WTC11 (cell line): ENCODE data around the gene SLIT3. TPM values are rescaled to one million over a fixed set of nuclear protein-coding genes. Genes with fewer than 3 reads are reported as not detected.

Experiments used
- ATAC-seq: fragments of 200-7000 bp; cut with Tn5 transposase; 2 replicates; pipeline ENCODE4 v1.10.0; 2021; ENCODE audit warnings: mild to moderate bottlenecking, moderate library complexity
- CTCF ChIA-PET: fragments of 300-600 bp; sonication (Branson Sonifier 250); formaldehyde crosslinking; loops from one replicate; lab custom pipeline; 2021; ENCODE audit warnings: antibody characterized with exemption; lab: Charles Lee
- POLR2A ChIA-PET: fragments of 350-600 bp; sonication (Branson Sonifier 250); formaldehyde crosslinking; loops from one replicate; lab custom pipeline; 2021; ENCODE audit warnings: antibody characterized with exemption; lab: Charles Lee
- DNase-seq: peaks from one replicate; pipeline ENCODE4 v3.0.0; 2021; ENCODE audit warnings: low spot score
- H3K27ac Mint-ChIP-seq: 2 replicates; pipeline ENCODE4 v1.8.0; 2021; ENCODE audit warnings: mixed read lengths
- H3K27me3 Mint-ChIP-seq: 2 replicates; pipeline ENCODE4 v1.8.0; 2021; ENCODE audit warnings: low read depth, mild to moderate bottlenecking, moderate library complexity, mixed read lengths
- H3K36me3 Mint-ChIP-seq: 2 replicates; pipeline ENCODE4 v1.8.0; 2021; ENCODE audit warnings: mixed read lengths
- H3K4me1 Mint-ChIP-seq: 2 replicates; pipeline ENCODE4 v1.8.0; 2022; ENCODE audit warnings: mixed read lengths
- H3K4me3 Mint-ChIP-seq: 2 replicates; pipeline ENCODE4 v1.8.0; 2021; ENCODE audit warnings: mild to moderate bottlenecking, moderate library complexity, mixed read lengths
- H3K9me3 Mint-ChIP-seq: 2 replicates; pipeline ENCODE4 v1.8.0; 2021; ENCODE audit warnings: mixed read lengths
- ETV6 ChIP-seq: sonication (generic); formaldehyde crosslinking; IDR thresholded peaks from 2 replicates; pipeline ENCODE4 v1.8.1; 2022; ENCODE audit warnings: mild to moderate bottlenecking, missing genetic modification reagents
- FOXK1 ChIP-seq: sonication (generic); formaldehyde crosslinking; IDR thresholded peaks from 2 replicates; pipeline ENCODE4 v1.8.0; 2022; ENCODE audit warnings: mild to moderate bottlenecking, moderate library complexity, missing genetic modification reagents
- HMGA2 ChIP-seq: fragments of 250-450 bp; sonication (Bioruptor Pico); IDR thresholded peaks from 2 replicates; pipeline ENCODE4 v1.4.0; 2021; ENCODE audit warnings: mild to moderate bottlenecking, moderate library complexity
- HMGXB4 ChIP-seq: sonication (generic); formaldehyde crosslinking; IDR thresholded peaks from 2 replicates; pipeline ENCODE4 v1.8.1; 2023; ENCODE audit warnings: mild to moderate bottlenecking, moderate library complexity, missing genetic modification reagents
- IRF1 ChIP-seq: sonication (generic); formaldehyde crosslinking; IDR thresholded peaks from 2 replicates; pipeline ENCODE4 v1.8.0; 2023; ENCODE audit warnings: missing genetic modification reagents
- KAT7 ChIP-seq: sonication (generic); formaldehyde crosslinking; IDR thresholded peaks from 2 replicates; pipeline ENCODE4 v1.8.1; 2023; ENCODE audit warnings: missing genetic modification reagents, mild to moderate bottlenecking, borderline replicate concordance
- MLX ChIP-seq: sonication (generic); formaldehyde crosslinking; IDR thresholded peaks from 2 replicates; pipeline ENCODE4 v1.8.1; 2023; ENCODE audit warnings: mild to moderate bottlenecking, missing genetic modification reagents, moderate library complexity
- MXD4 ChIP-seq: fragments of 250-450 bp; sonication (Bioruptor Pico); IDR thresholded peaks from 2 replicates; pipeline ENCODE4 v1.8.0; 2021; ENCODE audit warnings: mild to moderate bottlenecking, moderate library complexity, borderline replicate concordance
- MYBL2 ChIP-seq: sonication (generic); formaldehyde crosslinking; IDR thresholded peaks from 2 replicates; pipeline ENCODE4 v1.8.1; 2023; ENCODE audit warnings: mild to moderate bottlenecking, moderate library complexity, missing genetic modification reagents
- NFE2L1 ChIP-seq: sonication (generic); formaldehyde crosslinking; IDR thresholded peaks from 2 replicates; pipeline ENCODE4 v1.8.1; 2023; ENCODE audit warnings: missing genetic modification reagents
- NR2C2 ChIP-seq: sonication (generic); formaldehyde crosslinking; IDR thresholded peaks from 2 replicates; pipeline ENCODE4 v1.8.0; 2022; ENCODE audit warnings: mild to moderate bottlenecking, missing genetic modification reagents
- NR3C1 ChIP-seq: sonication (generic); formaldehyde crosslinking; conservative IDR thresholded peaks from 2 replicates; pipeline ENCODE4 v1.8.1; 2023; ENCODE audit warnings: low read depth, mild to moderate bottlenecking, missing genetic modification reagents
- PREB ChIP-seq: sonication (generic); formaldehyde crosslinking; IDR thresholded peaks from 2 replicates; pipeline ENCODE4 v1.8.1; 2022; ENCODE audit warnings: mild to moderate bottlenecking, missing genetic modification reagents, moderate library complexity, borderline replicate concordance
- RELA ChIP-seq: sonication (generic); formaldehyde crosslinking; IDR thresholded peaks from 2 replicates; pipeline ENCODE4 v1.8.1; 2022; ENCODE audit warnings: missing genetic modification reagents, mild to moderate bottlenecking, borderline replicate concordance
- RORB ChIP-seq: fragments of 250-450 bp; sonication (Bioruptor Pico); IDR thresholded peaks from 2 replicates; pipeline ENCODE4 v1.9.0; 2021; ENCODE audit warnings: mild to moderate bottlenecking
- SMAD3 ChIP-seq: sonication (generic); formaldehyde crosslinking; IDR thresholded peaks from 2 replicates; pipeline ENCODE4 v1.8.0; 2022; ENCODE audit warnings: missing genetic modification reagents, mild to moderate bottlenecking, borderline replicate concordance
- TEAD4 ChIP-seq: sonication (generic); formaldehyde crosslinking; IDR thresholded peaks from 2 replicates; pipeline ENCODE4 v1.8.0; 2022; ENCODE audit warnings: mild to moderate bottlenecking, missing genetic modification reagents
- ZBTB43 ChIP-seq: sonication (generic); formaldehyde crosslinking; IDR thresholded peaks from 2 replicates; pipeline ENCODE4 v1.8.1; 2023; ENCODE audit warnings: mild to moderate bottlenecking, missing genetic modification reagents
- ZNF232 ChIP-seq: sonication (generic); formaldehyde crosslinking; IDR thresholded peaks from 2 replicates; pipeline ENCODE4 v1.8.0; 2022; ENCODE audit warnings: mild to moderate bottlenecking, missing genetic modification reagents
- ZNF396 ChIP-seq: fragments of 250-450 bp; sonication (Bioruptor Pico); IDR thresholded peaks from 2 replicates; pipeline ENCODE4 v1.8.0; 2021; ENCODE audit warnings: mild to moderate bottlenecking, moderate library complexity, borderline replicate concordance
- ZNF671 ChIP-seq: fragments of 250-450 bp; sonication (Bioruptor Pico); IDR thresholded peaks from 2 replicates; pipeline ENCODE4 v1.8.0; 2021; ENCODE audit warnings: mild to moderate bottlenecking
- total RNA-seq: library from RNA; stranded (reverse); gene quantifications from 3 replicates; pipeline ENCODE4 v1.2.3, GENCODE V29; 2021
- TF ChIP-seq, protein P1 (sequence below): sonication (generic); formaldehyde crosslinking; IDR thresholded peaks from 2 replicates; pipeline ENCODE4 v1.8.1; 2023; ENCODE audit warnings: mild to moderate bottlenecking, missing genetic modification reagents, borderline replicate concordance
- TF ChIP-seq, protein P2 (sequence below): sonication (generic); formaldehyde crosslinking; IDR thresholded peaks from 2 replicates; pipeline ENCODE4 v1.8.1; 2022; ENCODE audit warnings: low read depth, missing genetic modification reagents, borderline replicate concordance
- TF ChIP-seq, protein P3 (sequence below): sonication (generic); formaldehyde crosslinking; IDR thresholded peaks from 2 replicates; pipeline ENCODE4 v1.8.1; 2023; ENCODE audit warnings: mild to moderate bottlenecking, missing genetic modification reagents

The SLIT3 gene
- total RNA-seq, 1 experiment from 2014 or later: 1.9 TPM

GRCh38 chr5:168686837-168687236, 614.1 kb downstream of the SLIT3 start:
- no peaks in the 10 kb centered on the region; the same call in 1 of the 2 replicates for H3K27me3 Mint-ChIP-seq
- TF ChIP-seq NFE2L1 (CRISPR knock-in tag) (no peak), TEAD4 (CRISPR knock-in tag) (no peak), RELA (no peak), SMAD3 (CRISPR knock-in tag) (no peak), MLX (no peak), ZNF671 (no peak), ETV6 (CRISPR knock-in tag) (no peak), MYBL2 (no peak), IRF1 (CRISPR knock-in tag) (no peak), MXD4 (no peak), RORB (CRISPR knock-in tag) (no peak), FOXK1 (no peak), ZNF396 (no peak), HMGA2 (no peak), KAT7 (CRISPR knock-in tag) (no peak), NR2C2 (CRISPR knock-in tag) (no peak), HMGXB4 (CRISPR knock-in tag) (no peak)
- TF ChIP-seq, protein P1, sequence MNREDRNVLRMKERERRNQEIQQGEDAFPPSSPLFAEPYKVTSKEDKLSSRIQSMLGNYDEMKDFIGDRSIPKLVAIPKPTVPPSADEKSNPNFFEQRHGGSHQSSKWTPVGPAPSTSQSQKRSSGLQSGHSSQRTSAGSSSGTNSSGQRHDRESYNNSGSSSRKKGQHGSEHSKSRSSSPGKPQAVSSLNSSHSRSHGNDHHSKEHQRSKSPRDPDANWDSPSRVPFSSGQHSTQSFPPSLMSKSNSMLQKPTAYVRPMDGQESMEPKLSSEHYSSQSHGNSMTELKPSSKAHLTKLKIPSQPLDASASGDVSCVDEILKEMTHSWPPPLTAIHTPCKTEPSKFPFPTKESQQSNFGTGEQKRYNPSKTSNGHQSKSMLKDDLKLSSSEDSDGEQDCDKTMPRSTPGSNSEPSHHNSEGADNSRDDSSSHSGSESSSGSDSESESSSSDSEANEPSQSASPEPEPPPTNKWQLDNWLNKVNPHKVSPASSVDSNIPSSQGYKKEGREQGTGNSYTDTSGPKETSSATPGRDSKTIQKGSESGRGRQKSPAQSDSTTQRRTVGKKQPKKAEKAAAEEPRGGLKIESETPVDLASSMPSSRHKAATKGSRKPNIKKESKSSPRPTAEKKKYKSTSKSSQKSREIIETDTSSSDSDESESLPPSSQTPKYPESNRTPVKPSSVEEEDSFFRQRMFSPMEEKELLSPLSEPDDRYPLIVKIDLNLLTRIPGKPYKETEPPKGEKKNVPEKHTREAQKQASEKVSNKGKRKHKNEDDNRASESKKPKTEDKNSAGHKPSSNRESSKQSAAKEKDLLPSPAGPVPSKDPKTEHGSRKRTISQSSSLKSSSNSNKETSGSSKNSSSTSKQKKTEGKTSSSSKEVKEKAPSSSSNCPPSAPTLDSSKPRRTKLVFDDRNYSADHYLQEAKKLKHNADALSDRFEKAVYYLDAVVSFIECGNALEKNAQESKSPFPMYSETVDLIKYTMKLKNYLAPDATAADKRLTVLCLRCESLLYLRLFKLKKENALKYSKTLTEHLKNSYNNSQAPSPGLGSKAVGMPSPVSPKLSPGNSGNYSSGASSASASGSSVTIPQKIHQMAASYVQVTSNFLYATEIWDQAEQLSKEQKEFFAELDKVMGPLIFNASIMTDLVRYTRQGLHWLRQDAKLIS (CRISPR knock-in tag): no peak
- TF ChIP-seq, protein P2, sequence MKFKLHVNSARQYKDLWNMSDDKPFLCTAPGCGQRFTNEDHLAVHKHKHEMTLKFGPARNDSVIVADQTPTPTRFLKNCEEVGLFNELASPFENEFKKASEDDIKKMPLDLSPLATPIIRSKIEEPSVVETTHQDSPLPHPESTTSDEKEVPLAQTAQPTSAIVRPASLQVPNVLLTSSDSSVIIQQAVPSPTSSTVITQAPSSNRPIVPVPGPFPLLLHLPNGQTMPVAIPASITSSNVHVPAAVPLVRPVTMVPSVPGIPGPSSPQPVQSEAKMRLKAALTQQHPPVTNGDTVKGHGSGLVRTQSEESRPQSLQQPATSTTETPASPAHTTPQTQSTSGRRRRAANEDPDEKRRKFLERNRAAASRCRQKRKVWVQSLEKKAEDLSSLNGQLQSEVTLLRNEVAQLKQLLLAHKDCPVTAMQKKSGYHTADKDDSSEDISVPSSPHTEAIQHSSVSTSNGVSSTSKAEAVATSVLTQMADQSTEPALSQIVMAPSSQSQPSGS: no peak
- TF ChIP-seq, all 79 proteins: peak for 0
- ChIA-PET CTCF (no interaction called here), POLR2A (no interaction called here)
- DNase-seq: no peak
- H3K4me3 Mint-ChIP-seq: no peak overlapping the region
- no peaks in the 10 kb centered on the region for H3K36me3 Mint-ChIP-seq
- no peak for ATAC-seq
- H3K27ac Mint-ChIP-seq: no peak overlapping the region
- H3K9me3 Mint-ChIP-seq: no peaks in the 10 kb centered on the region
- H3K4me1 Mint-ChIP-seq: no peaks in the 10 kb centered on the region

- DNase-seq: no peak
- no peak for ATAC-seq
- Mint-ChIP-seq H3K4me1 (no peaks in the 10 kb centered on the region), H3K9me3 (no peaks in the 10 kb centered on the region), H3K27me3 (no peaks in the 10 kb centered on the region; the same call in 1 of the 2 replicates), H3K4me3 (no peak overlapping the region), H3K36me3 (no peaks in the 10 kb centered on the region), H3K27ac (no peak overlapping the region)
- CTCF ChIA-PET: no interaction called here
- POLR2A ChIA-PET: no interaction called here
- no peak for TF ChIP-seq ZBTB43 (CRISPR knock-in tag)
- TF ChIP-seq ZNF232 (CRISPR knock-in tag): no peak
- TF ChIP-seq, protein P3, sequence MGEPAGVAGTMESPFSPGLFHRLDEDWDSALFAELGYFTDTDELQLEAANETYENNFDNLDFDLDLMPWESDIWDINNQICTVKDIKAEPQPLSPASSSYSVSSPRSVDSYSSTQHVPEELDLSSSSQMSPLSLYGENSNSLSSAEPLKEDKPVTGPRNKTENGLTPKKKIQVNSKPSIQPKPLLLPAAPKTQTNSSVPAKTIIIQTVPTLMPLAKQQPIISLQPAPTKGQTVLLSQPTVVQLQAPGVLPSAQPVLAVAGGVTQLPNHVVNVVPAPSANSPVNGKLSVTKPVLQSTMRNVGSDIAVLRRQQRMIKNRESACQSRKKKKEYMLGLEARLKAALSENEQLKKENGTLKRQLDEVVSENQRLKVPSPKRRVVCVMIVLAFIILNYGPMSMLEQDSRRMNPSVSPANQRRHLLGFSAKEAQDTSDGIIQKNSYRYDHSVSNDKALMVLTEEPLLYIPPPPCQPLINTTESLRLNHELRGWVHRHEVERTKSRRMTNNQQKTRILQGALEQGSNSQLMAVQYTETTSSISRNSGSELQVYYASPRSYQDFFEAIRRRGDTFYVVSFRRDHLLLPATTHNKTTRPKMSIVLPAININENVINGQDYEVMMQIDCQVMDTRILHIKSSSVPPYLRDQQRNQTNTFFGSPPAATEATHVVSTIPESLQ: no peak
- no peak for TF ChIP-seq RELA
- TF ChIP-seq NR3C1 (CRISPR knock-in tag): no peak
- TF ChIP-seq PREB (CRISPR knock-in tag): no peak
Measured at GRCh38 chr5:168685566-168685965, 615.4 kb downstream of the SLIT3 start.
